ENCODE results near the gene WDR48.

Gene WDR48

DNA sequence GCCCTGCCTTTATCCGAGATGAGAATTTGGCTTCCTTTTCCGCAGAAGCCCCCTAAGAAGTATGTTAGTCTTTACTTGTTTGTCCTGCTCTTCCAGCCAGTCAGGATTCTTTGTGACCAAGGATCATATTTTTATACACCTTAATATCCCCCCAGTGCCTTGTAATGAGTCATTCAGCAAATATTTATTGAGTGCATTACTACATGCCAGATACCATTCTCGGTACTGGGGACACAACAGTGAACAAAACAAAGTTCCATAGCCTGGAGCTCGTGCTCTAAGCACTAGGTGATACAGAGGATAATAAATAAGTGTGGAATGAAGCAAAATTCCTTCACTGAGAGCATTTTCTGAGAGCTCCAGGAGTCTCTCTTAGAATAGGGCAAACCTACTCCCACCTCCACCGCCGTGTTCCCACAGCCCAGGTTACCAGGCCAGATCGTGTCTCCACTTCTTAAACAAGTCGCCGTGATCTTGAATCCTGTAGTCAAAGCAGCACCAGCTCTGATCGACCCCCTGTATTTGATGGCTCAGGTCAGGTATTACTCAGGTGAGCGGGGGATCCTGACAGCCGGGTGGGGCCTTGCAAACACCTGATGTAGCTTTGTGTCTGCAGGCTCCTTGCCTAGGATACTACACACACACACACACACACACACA, 74.2 kb downstream of the WDR48 start:
- no peak for DNase-seq

DNA sequence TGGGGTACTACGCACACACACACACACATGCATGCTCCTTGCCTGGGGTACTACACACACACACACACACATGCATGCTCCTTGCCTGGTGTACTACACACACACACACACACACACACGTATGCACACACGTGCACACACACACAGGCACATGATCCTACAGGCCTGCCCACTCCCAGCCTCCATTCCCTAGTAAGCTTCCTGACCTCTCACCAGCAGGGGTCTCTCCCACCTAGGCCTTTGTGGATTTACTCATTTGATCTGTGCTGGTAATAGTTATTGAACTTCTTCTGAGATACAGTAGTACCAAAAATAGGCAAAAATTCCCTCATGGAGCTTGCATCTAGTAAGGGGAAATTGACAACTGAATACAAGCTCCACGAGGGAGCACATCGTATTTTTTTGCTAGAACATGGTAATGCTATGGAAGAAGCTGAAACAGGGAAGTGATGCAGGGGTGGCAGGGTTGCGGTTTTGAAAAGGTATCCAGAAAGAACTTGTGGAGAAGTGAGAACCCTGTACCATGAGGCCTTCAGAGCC, 74.8 kb downstream of the WDR48 start:
- no peak for DNase-seq

DNA sequence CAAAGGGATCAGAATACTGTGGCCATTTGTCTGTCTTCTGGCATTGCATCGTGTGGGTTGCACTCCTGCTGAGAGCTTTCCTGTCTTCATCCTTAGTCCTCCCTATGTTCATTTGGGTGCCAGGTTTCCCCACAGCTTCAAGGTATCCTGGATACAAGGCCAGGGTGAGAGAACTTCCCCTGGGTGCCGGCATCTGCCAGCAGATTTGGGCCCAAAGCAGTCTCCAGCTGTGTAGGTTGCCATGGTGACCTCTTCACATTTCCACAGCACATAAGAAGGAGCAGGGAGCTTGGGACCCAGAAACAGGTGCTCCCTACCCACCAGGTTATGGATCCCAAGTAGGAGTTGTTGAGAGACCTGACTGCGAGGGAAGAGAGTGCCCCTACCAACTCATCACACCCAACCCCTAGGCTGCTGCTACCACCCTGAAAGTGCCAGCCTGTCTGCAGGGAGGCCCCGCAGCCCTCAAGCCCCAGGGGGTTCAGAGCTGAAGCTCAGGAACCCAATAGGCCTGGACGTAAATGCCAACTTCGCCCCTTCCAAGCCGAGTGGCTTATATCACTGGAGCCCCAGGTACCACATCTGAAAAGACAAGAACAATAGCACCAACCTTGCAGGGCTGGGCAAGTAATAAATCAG, 75.6 kb downstream of the WDR48 start:
- DNase-seq, result no peak

DNA sequence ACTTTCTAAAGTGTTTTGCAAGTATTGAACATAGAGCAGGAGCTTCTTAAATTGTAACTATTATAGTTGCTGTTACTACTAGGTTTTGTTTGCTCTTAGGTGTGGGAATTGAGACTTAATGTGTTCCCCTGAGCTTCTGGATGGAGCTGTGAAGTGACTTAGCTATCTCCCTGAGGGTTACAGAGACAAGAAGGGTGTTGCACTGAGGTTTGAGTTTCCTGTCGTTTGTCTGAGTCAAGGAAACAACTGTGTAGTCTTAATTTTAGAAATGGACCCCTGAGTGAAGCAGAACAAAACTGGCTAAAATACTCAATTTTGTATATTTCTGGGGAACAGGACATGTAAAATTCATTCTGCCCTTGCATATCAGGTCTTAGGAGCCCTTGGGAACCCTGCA, 76.1 kb downstream of the WDR48 start:
- DNase-seq, result no peak

- DNase-seq, result no peak
Observed at GRCh38 chr3:39128951-39129350, 77.1 kb downstream of the WDR48 start.

- DNase-seq, result no peak
Observed at GRCh38 chr3:39130026-39130425, 78.2 kb downstream of the WDR48 start.

DNA sequence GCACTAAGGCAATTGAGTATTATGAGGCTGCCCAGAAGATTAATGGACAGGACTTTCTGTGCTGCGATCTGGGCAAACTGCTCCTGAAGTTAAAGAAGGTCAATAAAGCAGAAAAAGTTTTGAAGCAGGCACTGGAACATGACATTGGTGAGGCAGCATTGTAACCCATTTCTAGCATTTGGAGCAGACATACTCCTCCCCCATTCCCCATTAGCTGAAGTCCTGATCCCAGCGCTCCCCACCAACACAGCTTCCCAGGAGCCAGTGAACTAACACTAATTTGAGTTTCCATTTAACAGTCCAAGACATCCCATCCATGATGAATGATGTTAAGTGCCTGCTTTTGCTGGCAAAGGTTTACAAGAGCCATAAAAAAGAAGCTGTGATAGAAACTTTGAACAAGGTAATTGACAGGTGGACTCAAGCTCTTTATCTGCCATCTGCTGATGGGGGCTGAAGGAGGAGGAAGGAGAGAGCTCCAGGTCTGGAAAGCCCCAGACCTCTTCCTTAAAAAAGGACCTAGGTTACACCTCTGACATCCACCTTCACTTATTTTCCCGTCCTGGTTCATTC, 79.0 kb downstream of the WDR48 start:
- DNase-seq, result no peak

- DNase-seq, result no peak
Observed at GRCh38 chr3:39132096-39133092, 80.6 kb downstream of the WDR48 start.

DNA sequence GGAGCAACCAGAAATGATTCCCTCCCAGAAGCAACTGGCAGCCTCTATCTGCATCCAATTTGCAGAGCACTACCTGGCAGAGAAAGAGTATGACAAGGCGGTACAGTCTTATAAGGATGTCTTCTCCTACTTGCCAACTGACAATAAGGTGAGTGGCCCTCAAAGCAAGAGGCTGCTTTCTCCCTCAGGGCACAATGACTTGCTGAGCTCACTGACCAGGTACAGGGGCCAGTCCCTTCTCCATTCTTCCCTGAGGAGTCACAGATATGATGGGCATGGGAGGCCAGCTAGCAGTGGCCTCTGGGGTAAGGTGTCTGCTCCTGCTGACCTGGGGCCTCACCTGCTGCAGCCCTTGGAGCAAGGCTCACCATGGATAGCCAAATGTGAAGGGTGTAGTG, 81.3 kb downstream of the WDR48 start:
- DNase-seq, result no peak

- no peak for DNase-seq
Observed at GRCh38 chr3:39133822-39134221, 82.0 kb downstream of the WDR48 start.

- no peak for DNase-seq
Observed at GRCh38 chr3:39134305-39134704, 82.5 kb downstream of the WDR48 start.

DNA sequence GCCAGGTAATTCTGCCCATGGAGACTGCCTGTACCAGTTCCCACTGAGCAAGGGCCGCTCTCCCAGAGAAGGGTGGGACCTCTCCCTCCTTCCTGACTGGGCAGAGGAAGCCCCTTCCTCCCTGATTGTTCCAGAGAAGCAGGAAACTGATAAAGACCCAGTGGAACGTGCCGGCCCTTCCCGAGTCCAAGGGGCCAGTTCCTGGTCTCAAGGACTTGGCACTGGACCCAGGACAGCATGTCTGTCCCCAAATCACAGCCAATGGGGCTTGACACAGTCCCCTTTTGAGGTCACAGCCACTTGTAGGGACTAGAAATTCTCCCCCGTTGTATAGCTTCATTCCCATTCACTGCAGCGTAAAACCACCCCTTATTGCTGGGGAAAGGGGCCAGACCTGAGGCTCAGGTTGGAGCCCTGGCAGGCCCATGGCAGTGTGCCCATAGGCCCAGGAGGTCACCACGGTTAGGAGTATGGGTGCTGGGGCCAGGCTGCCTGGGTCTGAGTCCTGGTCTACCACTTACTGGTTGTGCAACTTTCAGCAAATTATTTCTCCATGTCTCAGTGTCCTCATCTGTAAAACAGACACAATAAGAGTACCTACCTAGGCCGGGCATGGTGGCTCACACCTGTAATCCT, 83.5 kb downstream of the WDR48 start:
- DNase-seq, result no peak

- no peak for DNase-seq
Observed at GRCh38 chr3:39136533-39137434, 85.0 kb downstream of the WDR48 start.

DNA sequence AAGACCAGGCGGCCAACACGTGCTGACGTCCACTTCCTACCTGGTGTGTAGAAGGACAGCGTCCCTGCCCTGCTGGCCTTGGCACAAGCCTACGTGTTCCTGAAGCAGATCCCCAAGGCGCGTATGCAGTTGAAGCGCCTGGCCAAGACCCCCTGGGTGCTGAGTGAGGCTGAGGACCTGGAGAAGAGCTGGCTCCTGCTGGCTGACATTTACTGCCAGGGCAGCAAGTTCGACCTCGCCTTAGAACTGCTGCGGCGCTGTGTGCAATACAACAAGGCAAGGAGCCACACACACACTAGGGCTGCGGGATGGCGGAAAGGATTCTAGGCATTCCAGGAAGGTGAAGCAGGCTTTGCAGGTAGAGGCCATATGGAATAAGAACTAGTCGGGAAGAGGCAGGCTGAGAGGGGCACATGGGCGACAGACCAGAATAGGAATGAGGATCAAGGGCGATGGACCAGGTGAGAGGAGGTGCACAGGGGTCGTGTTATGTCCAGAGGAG, 85.7 kb downstream of the WDR48 start:
- no peak for DNase-seq

- no peak for DNase-seq
Observed at GRCh38 chr3:39137991-39138803, 86.4 kb downstream of the WDR48 start.

DNA sequence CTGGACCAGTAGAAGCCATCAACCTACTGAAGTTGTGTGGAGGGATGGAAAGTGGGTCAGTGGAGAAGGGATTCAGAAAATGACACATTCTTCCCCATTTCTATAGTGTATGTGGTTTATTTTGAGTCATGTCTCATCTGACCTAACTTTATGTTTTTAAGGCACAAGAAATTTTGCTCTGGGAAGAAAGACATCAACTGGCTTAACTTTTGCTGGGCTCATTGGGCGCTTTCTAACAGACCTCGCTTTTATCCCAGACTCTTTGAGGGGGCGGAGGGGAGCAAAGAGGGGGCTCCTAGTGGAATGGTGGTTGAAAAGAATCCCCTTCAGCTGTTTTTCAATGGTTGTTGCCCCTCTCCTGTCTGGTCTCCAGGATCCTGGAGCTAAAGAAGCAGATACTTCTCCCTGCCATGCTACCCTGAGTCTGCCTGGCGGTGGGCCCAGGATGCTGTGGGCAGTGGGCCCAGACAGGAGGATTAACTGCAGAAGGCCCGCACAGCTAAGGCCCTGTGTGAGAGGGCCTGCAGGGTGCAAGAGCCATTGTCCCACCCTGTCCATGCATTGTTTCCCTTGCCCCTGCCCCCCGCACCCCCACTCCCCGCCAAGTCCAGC, 87.1 kb downstream of the WDR48 start:
- DNase-seq, result no peak

- DNase-seq, result no peak
Observed at GRCh38 chr3:39139442-39139841, 87.6 kb downstream of the WDR48 start.

DNA sequence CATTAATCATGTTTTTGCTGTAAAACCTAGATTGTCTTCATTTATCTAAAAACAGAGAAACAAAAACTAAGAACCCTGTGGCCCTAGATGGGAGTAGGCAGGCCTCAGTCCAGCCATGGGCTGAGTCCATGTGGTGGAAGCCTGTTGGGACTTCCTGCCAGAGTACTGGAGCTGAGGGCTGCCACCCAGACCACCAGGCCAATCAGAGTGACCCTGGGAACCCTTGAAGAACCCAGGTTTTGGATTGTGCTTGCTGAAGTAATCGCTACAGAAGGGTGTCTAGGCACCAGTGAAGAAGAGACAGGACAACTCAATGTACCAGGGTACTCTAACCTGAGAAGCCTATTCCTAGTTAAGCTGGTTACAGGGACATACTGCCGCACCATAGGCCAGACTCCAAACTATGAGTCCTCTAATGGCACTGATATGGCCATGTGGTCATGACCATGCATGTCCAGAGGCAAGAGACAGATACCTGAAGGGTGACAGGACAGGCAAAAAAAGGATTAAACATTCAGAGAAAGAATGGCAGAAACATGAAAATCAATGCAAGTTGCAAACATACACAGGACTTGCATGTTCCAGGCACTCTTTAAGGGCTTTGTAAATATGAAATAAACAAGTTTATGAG, 88.6 kb downstream of the WDR48 start:
- no peak for DNase-seq

All from NCI-H1694 treated with DMSO at 0.1 percent for 48 hours (cell line).